Brain microvascular endothelial cell (primary cell): Measurements from ENCODE around the gene DLG2.

ENCODE experiments used
- DNase-seq: peaks from one replicate; pipeline ENCODE4 v3.0.0-alpha.2; 2020
- H3K27ac ChIP-seq: fragments of 250-450 bp; sonication (Bioruptor Pico); 2 replicates; pipeline ENCODE4 v1.5.1; 2020; ENCODE audit warnings: mild to moderate bottlenecking, moderate library complexity
- H3K27me3 ChIP-seq: fragments of 250-450 bp; sonication (Bioruptor Pico); replicated peaks from 2 replicates; pipeline ENCODE4 v1.5.1; 2020; ENCODE audit warnings: mild to moderate bottlenecking
- H3K36me3 ChIP-seq: fragments of 250-450 bp; sonication (Bioruptor Pico); replicated peaks from 2 replicates; pipeline ENCODE4 v1.5.1; 2020; ENCODE audit warnings: mild to moderate bottlenecking
- H3K4me3 ChIP-seq: 2 replicates; pipeline ENCODE4 v1.5.1; 2011; ENCODE audit warnings: low read depth, mild to moderate bottlenecking, control low read depth, low read length, moderate library complexity
- in situ Hi-C: cut with HindIII; loops from 2 replicates; pipeline ENCODE4 v1.10.0; 2017; ENCODE audit warnings: low sequenced_read_pairs, low pct_ligation_motif_present
- TF ChIP-seq, protein P1 (sequence below): IDR thresholded peaks from 2 replicates; pipeline ENCODE4 v1.5.1; 2011; ENCODE audit warnings: low read depth, mild to moderate bottlenecking, moderate library complexity, low read length, control low read depth, inconsistent platforms; ENCODE audit errors: missing control alignments

The DLG2 gene

DNA sequence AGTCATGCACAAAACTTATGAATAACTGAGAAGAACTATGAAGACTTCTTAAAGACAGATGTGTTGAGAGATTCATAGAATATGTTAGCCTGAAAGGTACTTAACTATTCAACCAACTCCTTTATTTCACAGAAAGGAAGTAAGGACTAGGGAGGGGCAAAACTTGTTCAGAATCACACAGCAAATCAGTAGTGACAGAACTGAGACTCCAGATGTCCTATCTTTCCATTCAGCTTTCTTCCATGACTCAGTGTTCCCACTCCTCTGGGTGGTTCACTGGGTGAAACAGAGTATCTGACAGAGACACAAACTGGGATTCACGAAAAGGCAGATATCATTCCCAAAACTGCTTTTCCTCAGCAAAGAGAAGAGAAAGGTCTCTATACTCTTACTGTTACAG lies 1053.3 kb downstream of the DLG2 start:
- Histone ChIP-seq H3K27me3 (no peaks in the 10 kb centered on the region), H3K36me3 (no peaks in the 10 kb centered on the region), H3K27ac (no peak overlapping the region), H3K4me3 (no peak overlapping the region)
- TF ChIP-seq, protein P1, sequence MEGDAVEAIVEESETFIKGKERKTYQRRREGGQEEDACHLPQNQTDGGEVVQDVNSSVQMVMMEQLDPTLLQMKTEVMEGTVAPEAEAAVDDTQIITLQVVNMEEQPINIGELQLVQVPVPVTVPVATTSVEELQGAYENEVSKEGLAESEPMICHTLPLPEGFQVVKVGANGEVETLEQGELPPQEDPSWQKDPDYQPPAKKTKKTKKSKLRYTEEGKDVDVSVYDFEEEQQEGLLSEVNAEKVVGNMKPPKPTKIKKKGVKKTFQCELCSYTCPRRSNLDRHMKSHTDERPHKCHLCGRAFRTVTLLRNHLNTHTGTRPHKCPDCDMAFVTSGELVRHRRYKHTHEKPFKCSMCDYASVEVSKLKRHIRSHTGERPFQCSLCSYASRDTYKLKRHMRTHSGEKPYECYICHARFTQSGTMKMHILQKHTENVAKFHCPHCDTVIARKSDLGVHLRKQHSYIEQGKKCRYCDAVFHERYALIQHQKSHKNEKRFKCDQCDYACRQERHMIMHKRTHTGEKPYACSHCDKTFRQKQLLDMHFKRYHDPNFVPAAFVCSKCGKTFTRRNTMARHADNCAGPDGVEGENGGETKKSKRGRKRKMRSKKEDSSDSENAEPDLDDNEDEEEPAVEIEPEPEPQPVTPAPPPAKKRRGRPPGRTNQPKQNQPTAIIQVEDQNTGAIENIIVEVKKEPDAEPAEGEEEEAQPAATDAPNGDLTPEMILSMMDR, result no peak
- DNase-seq, result no peak
- in situ Hi-C loops, result no loop called here

DNA sequence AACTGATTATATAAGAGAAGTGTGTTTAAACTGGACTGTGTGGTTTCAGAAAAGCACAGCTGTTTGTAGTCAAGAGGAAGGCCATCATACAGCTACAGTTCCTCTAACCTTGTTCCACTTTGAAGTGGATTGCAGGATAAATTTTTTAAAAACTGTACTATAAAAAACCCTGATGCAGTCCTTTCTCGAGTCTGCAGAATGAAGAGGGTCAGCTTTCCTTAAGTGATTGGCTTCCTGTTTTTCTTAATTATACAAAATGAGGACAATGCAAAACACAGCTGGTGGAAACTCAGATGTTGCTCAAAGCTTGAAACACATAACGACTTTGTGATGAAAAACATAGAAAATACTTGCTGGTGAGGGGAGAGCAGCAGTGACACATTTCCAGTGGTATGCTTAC lies 1060.5 kb downstream of the DLG2 start:
- H3K36me3 ChIP-seq, result no peaks in the 10 kb centered on the region
- in situ Hi-C loops, result no loop called here
- H3K27me3 ChIP-seq, result no peaks in the 10 kb centered on the region
- no peak for DNase-seq
- H3K27ac ChIP-seq, result no peak overlapping the region
- no peak overlapping the region for H3K4me3 ChIP-seq
- TF ChIP-seq, protein P1, result no peak

DNA sequence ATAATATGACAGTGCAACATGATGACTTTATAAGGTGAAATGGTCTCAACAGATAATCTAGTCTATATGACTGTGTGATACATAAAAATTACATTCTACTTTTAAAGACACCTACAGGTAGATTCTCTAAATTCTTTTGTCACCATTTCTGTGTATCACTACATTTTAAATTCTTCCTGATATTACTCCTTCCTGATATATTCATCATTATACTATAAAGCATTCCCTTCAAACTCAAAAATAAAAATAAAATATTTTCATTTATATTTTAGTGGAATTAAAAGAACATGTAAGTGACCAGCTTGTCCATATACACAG lies 1062.3 kb downstream of the DLG2 start:
- DNase-seq, result no peak
- TF ChIP-seq, protein P1, result no peak
- Histone ChIP-seq H3K27ac (no peak overlapping the region), H3K4me3 (no peak overlapping the region), H3K36me3 (no peaks in the 10 kb centered on the region), H3K27me3 (no peaks in the 10 kb centered on the region)
- in situ Hi-C loops, result no loop called here

DNA sequence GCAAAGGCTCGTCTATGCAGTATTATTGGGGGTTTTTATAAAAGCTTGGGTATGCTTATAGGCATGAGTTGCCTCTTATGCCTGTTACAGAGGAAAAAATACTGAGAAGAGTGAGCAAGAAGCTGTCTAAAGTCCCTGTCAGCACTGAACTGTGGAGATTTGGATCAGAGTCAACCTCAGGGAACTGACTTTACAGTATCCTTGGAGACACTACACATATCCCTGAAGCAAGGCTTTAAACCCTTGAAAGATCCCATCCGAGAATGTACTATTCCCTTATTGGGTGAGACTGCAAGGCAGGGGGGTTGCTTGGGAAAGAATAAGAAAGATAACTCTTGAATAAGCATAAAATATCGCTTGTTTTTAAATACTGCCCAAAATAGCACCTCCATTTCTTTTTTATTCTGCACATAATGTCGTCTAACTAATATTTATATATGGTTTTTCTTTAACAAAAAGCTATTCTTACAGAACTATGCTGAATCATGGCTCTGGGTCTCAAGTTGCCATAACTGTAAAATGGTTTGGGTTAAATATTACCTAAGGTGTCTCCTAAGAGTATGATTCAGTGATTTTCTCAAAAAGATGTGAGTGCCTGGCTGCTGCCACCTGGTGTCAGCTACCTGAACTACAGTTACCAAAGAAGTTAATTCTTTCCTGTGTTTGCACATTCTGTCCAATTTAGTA lies 1062.8 kb downstream of the DLG2 start:
- Histone ChIP-seq H3K4me3 (no peak overlapping the region), H3K27ac (no peak overlapping the region), H3K36me3 (no peaks in the 10 kb centered on the region), H3K27me3 (no peaks in the 10 kb centered on the region)
- TF ChIP-seq, protein P1, result peak; percentile 90
- in situ Hi-C loops, result no loop called here
- peak; percentile 62 for DNase-seq

DNA sequence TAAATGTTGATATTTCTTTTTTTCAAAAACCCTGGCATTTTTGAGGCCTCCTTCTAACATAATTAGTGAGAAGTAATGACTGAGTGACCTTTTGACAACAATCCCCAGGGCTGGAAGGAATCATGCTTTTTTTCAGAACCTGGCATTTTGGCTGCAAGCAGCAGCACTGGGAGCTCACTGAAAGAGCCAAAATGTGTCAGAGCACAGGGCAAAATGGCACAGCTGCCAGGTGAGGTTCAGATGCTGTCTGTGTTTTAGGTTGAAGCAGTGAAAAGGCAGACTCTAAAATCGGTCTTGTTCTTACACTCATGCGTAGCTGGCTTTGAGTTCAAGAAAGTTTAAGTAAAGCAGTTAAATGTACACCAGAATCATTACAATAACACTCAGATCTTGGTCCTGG lies 1063.8 kb downstream of the DLG2 start:
- H3K27me3 ChIP-seq, result no peaks in the 10 kb centered on the region
- in situ Hi-C loops, result no loop called here
- no peak overlapping the region for H3K27ac ChIP-seq
- TF ChIP-seq, protein P1, result no peak
- H3K36me3 ChIP-seq, result no peaks in the 10 kb centered on the region
- no peak for DNase-seq
- no peak overlapping the region for H3K4me3 ChIP-seq

DNA sequence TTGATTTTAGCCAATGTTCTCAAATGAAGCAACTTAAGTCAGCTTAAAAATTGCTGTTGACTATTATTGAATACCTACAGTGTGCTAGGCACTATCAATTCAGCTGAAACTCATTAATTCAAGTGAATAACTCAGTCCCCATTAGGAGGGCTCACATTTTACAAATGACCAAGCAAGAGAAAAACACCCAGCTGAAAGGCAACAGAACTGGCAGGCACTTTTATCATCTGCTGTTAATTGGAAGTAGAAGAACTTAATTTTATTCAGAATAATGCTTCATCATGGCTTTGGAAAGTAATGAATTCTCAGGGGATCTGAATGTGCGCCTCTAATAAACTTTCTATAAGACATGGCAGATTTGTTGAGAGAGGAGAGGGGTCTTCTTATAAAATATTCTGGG lies 1066.9 kb downstream of the DLG2 start:
- Histone ChIP-seq H3K27me3 (no peaks in the 10 kb centered on the region), H3K4me3 (no peak overlapping the region), H3K36me3 (no peaks in the 10 kb centered on the region), H3K27ac (no peak overlapping the region)
- in situ Hi-C loops, result no loop called here
- TF ChIP-seq, protein P1, result no peak
- DNase-seq, result no peak
